ENCODE data around the gene C5orf52. TPM values are rescaled to one million over a fixed set of nuclear protein-coding genes. Genes with fewer than 3 reads are reported as not detected.
"Not testable (repeated sequence)": the region's sequence is repeated elsewhere in the genome, so short reads cannot be mapped to it uniquely, and the experiment has no call there.

C5orf52 gene
- total RNA-seq, 2 donors from 2014 or later = not detected

DNA sequence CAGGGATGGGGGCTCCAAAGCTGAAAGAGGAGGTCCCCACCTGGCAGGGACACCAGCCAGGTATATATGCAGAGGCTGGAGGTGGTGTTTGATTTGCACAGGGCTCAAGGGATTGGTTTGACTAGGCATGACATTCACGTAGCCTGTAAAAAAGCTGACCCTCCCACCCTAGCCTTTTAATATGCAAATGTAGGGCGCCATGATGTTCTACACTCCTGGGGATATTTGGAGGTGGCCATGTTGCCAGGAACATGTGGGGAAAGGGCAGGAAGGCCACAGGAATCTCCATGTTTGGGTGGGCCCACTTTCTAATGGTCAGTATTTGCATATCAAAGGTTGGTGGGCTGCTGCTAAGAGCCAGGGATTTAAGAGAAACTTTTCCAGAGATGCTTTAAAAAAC is 47.9 kb downstream of the C5orf52 start:
- no peak overlapping the region for H3K4me3 Mint-ChIP-seq
- H3K36me3 Mint-ChIP-seq = no peaks in the 10 kb centered on the region
- peaks cover 0 to 6% of the 10 kb centered on the region in 2 donors for H3K27me3 Mint-ChIP-seq
- H3K4me1 Mint-ChIP-seq (ENCODE audit: low read depth in 2 of 2) = peaks cover 21 to 28% of the 10 kb centered on the region in 2 donors
- H3K27ac Mint-ChIP-seq = no peak overlapping the region
- H3K9me3 Mint-ChIP-seq = no peaks in the 10 kb centered on the region
- DNase-seq (ENCODE audit: low spot score) (no peak), ATAC-seq (no peak)

DNA sequence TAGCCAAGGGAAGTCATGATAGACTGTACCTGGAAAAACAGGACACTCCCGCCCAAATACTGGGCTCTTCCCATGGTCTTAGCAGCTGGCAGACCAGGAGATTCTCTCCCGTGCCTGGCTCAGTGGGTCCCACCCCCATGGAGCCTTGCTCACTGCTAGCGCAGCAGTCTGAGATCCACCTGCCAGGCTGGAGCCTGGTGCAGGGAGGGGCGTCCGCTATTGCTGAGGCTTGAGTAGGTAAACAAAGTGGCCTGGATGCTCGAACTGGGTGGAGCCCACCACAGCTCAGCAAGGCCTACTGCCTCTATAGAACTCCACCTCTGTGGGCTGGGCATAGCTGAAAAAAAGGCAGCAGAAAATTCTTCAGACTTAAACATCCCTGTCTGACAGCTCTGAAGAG is 49.8 kb downstream of the C5orf52 start:
- Mint-ChIP-seq H3K4me1 (ENCODE audit: low read depth in 2 of 2) (peaks cover 15 to 20% of the 10 kb centered on the region in 2 donors), H3K9me3 (no peaks in the 10 kb centered on the region), H3K27me3 (peaks cover 0 to 9% of the 10 kb centered on the region in 2 donors), H3K36me3 (no peaks in the 10 kb centered on the region), H3K27ac (no peak overlapping the region), H3K4me3 (no peak overlapping the region)
- ATAC-seq (no peak), DNase-seq (ENCODE audit: low spot score) (no peak)

DNA sequence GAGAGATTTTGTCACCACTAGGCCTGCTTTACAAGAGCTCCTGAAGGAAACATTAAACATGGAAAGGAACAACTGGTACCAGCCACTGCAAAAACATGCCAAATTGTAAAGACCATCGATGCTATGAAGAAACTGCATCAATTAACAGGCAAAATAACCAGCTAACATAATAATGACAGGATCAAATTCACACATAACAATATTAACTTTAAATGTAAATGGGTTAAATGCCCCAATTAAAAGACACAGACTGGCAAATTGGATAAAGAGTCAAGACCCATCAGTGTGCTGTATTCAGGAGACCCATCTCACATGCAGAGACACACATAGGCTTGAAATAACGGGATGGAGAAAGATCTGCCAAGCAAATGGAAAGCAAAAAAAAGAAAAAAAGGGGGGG is 51.6 kb downstream of the C5orf52 start:
- not testable (repeated sequence) for H3K27ac Mint-ChIP-seq; DNase-seq (ENCODE audit: low spot score); H3K9me3 Mint-ChIP-seq; H3K4me3 Mint-ChIP-seq; H3K27me3 Mint-ChIP-seq; ATAC-seq; H3K36me3 Mint-ChIP-seq
- peaks cover 8 to 13% of the 10 kb centered on the region in 2 donors for H3K4me1 Mint-ChIP-seq (ENCODE audit: low read depth in 2 of 2)

DNA sequence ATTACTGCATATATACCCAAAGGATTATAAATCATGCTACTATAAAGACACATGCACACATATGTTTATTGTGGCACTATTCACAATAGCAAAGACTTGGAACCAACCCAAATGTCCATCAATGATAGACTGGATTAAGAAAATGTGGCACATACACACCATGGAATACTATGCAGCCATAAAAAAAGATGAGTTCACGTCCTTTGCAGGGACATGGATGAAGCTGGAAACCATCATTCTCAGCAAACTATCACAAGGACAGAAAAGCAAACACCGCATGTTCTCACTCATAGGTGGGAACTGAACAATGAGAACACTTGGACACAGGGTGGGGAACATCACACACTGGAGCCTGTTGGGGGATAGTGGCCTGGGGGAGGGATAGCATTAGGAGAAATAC is 55.3 kb downstream of the C5orf52 start:
- H3K4me3 Mint-ChIP-seq; H3K27me3 Mint-ChIP-seq; H3K27ac Mint-ChIP-seq; ATAC-seq; DNase-seq (ENCODE audit: low spot score); H3K9me3 Mint-ChIP-seq; H3K36me3 Mint-ChIP-seq: not testable (repeated sequence)
- H3K4me1 Mint-ChIP-seq (ENCODE audit: low read depth in 2 of 2) = peaks cover 2 to 17% of the 10 kb centered on the region in 2 donors

DNA sequence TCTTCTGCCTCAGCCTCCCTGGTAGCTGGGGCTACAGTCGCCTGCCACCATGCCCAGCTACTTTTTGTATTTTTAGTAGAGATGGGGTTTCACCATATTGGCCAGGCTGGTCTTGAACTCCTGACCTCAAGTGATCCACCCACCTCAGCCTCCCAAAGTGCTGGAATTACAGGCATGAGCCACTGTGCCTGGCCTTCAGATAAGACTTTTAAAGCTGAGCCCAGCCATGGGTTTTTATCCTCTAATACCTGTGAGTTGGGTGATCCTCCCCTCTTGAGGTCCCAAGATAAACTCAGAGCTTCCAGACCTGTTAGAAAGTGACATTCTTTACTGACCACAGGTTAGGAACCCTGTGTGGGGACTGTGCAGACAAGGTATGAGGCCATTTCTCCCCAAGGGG is 56.5 kb downstream of the C5orf52 start:
- not testable (repeated sequence) for ATAC-seq; H3K9me3 Mint-ChIP-seq; H3K27ac Mint-ChIP-seq; H3K4me3 Mint-ChIP-seq; H3K27me3 Mint-ChIP-seq; DNase-seq (ENCODE audit: low spot score); H3K36me3 Mint-ChIP-seq
- peaks cover 14 to 24% of the 10 kb centered on the region in 2 donors for H3K4me1 Mint-ChIP-seq (ENCODE audit: low read depth in 2 of 2)

Other genes starting within 250 kb of the C5orf52 start
- gene NIPAL4, start 211.3 kb upstream of the C5orf52 start, total RNA-seq = 1 to 10 TPM in 1 of 2 donors, under 1 TPM in 1; 0.43 to 1.2 TPM
- gene ADAM19, start 95.8 kb upstream of the C5orf52 start, total RNA-seq = 100 to 1,000 TPM; 358 to 384 TPM
- not detected for gene SOX30, start 19.1 kb upstream of the C5orf52 start, total RNA-seq
- gene THG1L, start 59.9 kb downstream of the C5orf52 start, total RNA-seq = 10 to 100 TPM; 15.7 to 18.9 TPM
- gene LSM11, start 72.2 kb downstream of the C5orf52 start, total RNA-seq = 1 to 10 TPM; 4.5 to 7.9 TPM
- gene CLINT1, start 187.6 kb downstream of the C5orf52 start, total RNA-seq = 10 to 100 TPM; 76.6 to 80.9 TPM